Activated naive CD8-positive, alpha-beta T cell (primary cell): ENCODE data around the gene ANKRD9.
"Not testable (repeated sequence)": the region's sequence is repeated elsewhere in the genome, so short reads cannot be mapped to it uniquely, and the experiment has no call there.

ENCODE experiments used
- H3K27ac Mint-ChIP-seq: one replicate; pipeline ENCODE4 v1.8.0; 2021; ENCODE audit warnings: mixed read lengths
- H3K27me3 Mint-ChIP-seq: one replicate; pipeline ENCODE4 v1.8.0; 2021; ENCODE audit warnings: mixed read lengths
- H3K36me3 Mint-ChIP-seq: one replicate; pipeline ENCODE4 v1.8.0; 2021; ENCODE audit warnings: mixed read lengths
- H3K4me1 Mint-ChIP-seq: one replicate; pipeline ENCODE4 v1.8.0; 2021; ENCODE audit warnings: low read depth, mixed read lengths
- H3K4me3 Mint-ChIP-seq: one replicate; pipeline ENCODE4 v1.8.0; 2021; ENCODE audit warnings: mild to moderate bottlenecking, mixed read lengths
- H3K9me3 Mint-ChIP-seq: one replicate; pipeline ENCODE4 v1.8.0; 2021; ENCODE audit warnings: low read depth, mixed read lengths

Gene ANKRD9

DNA sequence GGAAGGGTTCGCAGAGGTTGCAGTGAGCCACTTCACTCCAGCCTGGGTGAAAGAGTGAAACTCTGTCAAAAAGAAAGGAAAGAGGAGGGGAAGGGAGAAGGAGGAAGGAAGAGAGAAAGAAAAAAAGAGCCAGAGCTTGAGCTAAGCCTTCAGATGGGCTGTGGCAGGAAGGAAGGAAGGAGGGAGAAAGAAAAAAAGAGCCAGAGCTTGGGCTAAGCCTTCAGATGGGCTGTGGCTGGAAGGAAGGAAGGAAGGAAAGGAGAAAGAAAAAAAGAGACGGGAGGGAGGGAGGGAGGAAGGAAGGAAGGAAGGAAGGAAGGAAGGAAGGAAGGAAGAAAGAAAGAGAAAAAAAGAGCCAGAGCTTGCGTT is 13.6 kb upstream of the ANKRD9 start:
- no peaks in the 10 kb centered on the region for H3K36me3 Mint-ChIP-seq
- no peak overlapping the region for H3K27ac Mint-ChIP-seq
- H3K27me3 Mint-ChIP-seq, result no peaks in the 10 kb centered on the region
- H3K4me1 Mint-ChIP-seq, result peaks cover 26% of the 10 kb centered on the region
- no peaks in the 10 kb centered on the region for H3K9me3 Mint-ChIP-seq
- peak overlapping the region; percentile 68 for H3K4me3 Mint-ChIP-seq

DNA sequence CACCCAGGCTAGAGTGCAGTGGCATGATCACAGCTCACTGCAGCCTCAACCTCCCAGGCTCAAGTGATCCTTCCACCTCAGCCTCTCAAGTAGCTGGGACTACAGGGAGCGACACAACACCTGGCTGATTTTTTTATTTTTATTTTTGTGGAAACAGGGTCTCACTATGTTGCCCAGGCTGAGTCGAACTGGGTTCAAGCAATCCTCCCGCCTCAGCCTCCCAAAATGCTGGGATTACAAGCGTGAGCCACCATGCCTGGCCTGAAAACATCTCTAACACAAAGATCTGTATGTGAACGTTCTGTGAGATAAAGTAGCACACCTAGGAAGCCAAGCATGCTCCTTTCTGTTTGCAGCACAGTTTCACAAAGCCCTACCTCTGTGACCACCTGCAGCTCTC is 10.1 kb upstream of the ANKRD9 start:
- not testable (repeated sequence) for H3K27me3 Mint-ChIP-seq, H3K9me3 Mint-ChIP-seq, H3K36me3 Mint-ChIP-seq, H3K4me3 Mint-ChIP-seq, H3K27ac Mint-ChIP-seq
- peaks cover 15% of the 10 kb centered on the region for H3K4me1 Mint-ChIP-seq

DNA sequence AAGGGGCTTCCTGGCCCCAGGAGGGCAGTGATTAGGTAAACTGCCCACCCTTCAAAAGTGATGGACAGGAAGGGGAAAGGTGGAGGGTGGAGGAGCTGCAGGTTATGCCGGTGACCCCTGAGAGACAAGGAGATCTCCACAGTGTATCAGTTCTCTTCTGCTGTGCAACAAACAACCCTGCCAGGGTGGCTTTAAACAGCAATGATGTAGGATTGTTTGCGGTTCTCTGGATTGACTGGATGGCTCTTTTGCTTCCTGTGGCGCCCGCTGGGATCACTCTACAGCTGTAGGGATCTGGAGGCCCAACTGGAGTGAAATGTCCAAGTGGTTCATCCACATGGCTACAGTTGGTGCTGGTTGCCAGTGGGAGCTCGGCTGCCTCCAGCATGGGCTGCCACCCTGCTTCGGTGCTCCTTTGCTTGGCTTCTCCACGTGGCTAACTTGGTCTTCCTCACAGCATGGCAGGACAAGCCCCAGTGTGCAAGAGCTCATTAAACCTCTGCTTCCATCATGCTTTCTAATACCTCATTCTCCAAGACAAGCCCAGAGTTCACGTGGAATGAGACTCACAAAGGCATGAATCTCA is 8.6 kb upstream of the ANKRD9 start:
- Mint-ChIP-seq H3K27me3 (peaks cover 3% of the 10 kb centered on the region), H3K4me1 (peaks cover 7% of the 10 kb centered on the region), H3K9me3 (no peaks in the 10 kb centered on the region), H3K36me3 (no peaks in the 10 kb centered on the region), H3K27ac (no peak overlapping the region), H3K4me3 (peak overlapping the region; percentile 72)

DNA sequence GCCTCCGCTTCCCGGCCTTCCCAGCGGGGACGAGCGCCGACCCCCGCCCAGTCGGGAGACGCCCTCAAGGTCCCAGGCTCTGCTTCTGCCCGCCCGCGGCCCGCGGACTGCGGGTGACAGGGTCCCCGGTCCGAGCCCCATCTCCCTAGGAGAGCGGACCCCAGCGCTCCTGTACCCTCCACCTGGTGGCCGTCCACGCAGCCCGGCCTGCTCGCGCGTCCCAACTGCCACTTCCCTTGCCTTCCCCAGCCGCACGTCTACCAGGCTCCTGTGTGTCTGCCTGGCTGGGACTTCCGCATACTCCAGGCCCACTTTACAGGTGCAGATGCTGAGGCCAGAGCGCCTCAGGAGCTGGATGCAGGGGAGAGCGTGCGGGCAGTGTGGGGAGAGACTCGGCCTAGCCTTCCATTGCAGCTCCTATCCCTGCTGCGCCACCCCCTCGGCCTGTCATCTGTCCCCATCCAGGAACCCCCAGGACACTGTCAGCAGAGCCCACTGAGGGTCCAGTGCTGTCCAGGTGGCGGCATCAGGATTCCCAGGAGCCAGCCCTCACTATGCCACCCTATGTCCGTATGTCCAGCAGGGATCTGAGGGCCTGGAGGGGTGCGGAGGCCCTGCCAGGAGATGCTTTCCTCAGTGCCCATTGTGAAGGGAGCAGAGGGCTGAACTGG is 8.0 kb upstream of the ANKRD9 start:
- Mint-ChIP-seq H3K4me1 (peaks cover 3% of the 10 kb centered on the region), H3K27me3 (peaks cover 3% of the 10 kb centered on the region), H3K9me3 (no peaks in the 10 kb centered on the region), H3K27ac (no peak overlapping the region), H3K4me3 (peak overlapping the region; percentile 72), H3K36me3 (no peaks in the 10 kb centered on the region)

DNA sequence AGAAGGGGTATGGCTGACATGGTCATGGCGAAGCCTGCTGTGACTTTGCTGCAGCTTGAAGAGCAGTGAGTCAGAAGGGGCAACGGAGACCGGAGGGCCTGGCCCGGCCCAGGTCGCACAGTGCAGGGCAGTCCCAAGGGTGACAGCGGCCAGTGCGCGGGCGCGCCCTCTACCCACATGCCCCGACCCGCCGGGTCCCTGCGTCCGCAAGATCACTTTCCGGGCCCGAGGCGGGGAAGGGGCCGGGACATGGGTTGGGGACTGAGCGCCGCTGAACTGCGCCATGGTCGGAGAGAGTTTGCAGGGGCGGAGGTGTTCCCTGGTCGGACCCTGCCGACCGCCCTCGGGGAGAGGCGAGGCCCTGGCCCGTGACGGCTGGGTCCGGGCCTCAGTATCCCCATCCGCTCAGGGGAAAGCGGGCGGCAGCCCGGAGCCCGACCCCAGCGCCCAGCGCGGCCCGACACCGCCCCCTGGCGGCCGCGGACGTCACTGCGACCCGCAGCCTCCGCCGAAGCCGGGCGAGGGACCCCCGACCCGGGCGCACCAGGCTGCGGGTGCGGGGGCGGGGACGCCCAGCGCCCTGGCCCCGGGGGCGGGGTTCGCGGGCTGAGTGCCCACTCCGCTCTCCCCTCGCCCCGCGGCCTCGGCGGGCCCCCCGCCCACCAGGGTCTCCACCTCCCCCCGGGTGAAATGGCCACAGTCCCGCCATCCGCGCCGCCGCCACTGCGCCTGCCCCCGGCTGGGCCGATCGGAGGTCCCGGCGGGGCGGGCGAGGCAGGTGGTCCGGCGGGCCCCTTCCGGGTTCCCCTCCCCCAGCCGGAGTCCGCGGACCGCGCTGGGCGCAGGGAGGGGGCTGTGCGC is 7.2 kb upstream of the ANKRD9 start:
- Mint-ChIP-seq H3K9me3 (no peaks in the 10 kb centered on the region), H3K4me3 (peak overlapping the region; percentile 85), H3K27me3 (peaks cover 3% of the 10 kb centered on the region), H3K4me1 (peaks cover 4% of the 10 kb centered on the region), H3K27ac (no peak overlapping the region), H3K36me3 (no peaks in the 10 kb centered on the region)

DNA sequence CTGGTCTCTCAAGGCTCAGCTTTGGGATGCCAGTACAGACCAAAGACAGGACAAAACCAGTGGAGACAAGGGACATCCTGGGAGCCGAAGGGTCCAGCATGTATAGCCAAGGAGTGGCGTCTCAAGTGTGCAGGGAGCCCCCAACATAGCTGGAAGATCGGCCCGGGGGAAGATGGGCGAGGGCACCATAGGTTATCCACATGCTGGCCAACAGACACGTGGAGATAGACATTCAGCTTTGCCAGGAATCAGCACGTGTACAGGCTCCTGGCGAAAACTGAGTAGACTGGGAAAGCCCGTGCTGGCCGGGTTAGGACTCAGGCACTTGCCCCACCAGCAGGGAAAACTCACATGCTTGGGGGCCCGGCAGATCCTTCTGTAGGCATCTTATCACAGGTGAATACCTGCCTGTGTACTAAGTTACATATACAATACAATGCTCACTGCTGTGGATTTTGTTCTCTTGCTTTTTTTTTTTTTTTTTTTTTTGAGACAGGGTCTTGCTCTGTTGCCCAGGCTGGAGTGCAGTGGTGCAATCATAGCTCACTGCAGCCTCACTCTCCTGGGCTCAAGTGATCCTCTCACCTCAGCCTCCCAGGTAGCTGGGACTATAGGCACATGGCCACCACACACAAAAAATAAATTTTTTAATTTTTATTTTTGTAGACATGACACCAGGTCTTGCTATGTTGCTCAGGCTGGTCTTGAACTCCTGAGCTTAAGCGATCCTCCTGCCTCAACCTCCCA is 5.6 kb upstream of the ANKRD9 start:
- Mint-ChIP-seq H3K27me3 (peaks cover 3% of the 10 kb centered on the region), H3K4me3 (no peak overlapping the region), H3K9me3 (no peaks in the 10 kb centered on the region), H3K4me1 (peaks cover 17% of the 10 kb centered on the region), H3K36me3 (no peaks in the 10 kb centered on the region), H3K27ac (no peak overlapping the region)

DNA sequence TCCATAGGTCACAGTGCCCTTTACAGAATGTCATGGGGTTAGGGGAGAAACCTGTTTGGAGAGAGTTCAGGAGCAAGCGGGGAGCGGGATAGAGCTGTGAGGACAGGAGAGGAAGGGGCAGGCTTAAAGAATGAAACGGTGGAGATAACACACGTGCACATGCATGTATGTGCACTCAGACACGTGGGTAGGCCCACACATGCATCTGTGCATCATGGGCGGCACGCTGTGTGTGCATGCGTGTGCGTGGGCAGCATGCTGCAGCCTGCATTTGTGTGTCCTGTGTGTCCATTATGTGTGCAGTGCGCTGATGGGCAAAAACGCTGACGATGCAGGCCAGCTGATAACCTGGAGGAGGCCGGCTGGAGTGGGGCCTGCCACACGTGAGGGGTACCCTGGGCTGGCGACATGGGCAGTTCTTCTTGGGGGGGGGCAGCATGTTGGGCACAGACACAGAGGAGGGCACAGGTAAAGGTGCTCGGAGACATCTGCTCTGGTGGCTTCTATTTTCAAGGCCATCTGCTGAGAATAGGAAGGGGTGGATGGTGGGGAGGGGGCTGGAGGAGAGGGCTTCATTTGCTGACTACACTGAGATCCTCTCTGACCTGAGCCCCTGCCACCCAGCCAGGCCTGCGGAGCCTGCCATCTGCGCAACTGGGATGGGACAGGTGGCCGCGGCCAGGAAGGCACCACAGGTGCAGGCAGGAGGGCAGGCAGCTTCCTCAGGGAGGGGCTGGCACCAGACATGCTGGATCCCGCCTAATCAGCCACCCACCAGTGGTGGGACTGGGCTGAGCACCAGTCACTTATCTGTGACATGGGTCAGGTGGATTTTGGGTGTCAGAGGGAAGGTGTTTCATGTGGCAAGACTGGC is 4.6 kb upstream of the ANKRD9 start:
- peaks cover 3% of the 10 kb centered on the region for H3K27me3 Mint-ChIP-seq
- no peaks in the 10 kb centered on the region for H3K36me3 Mint-ChIP-seq
- H3K27ac Mint-ChIP-seq, result no peak overlapping the region
- no peaks in the 10 kb centered on the region for H3K9me3 Mint-ChIP-seq
- H3K4me1 Mint-ChIP-seq, result peaks cover 18% of the 10 kb centered on the region
- H3K4me3 Mint-ChIP-seq, result no peak overlapping the region

DNA sequence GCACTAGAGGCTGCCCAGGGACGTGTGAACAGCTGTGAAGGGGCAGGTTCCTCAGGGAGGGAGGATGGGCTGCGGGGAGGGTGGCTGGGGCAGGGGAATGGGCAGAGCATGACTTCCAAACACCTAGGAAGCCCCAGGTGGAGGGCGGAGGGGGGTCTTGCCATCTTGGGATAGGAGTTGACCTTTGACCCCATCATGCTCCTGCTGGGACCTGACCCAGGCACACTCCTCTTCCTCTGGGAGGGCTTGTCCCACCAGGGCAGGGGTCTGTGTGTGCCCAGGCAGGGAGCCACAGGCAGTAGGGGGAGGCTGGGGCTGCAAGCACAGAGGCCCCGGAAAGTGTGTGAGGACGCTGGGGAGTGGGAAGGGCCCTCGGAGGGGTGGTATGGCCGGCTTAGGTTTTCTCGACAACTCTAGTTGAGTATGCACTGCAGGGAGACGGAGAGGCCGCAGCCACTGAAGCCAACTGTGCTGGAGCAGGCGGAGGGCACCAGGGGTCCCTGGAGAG is 3.3 kb upstream of the ANKRD9 start:
- H3K27me3 Mint-ChIP-seq, result peaks cover 3% of the 10 kb centered on the region
- H3K4me1 Mint-ChIP-seq, result peaks cover 23% of the 10 kb centered on the region
- H3K36me3 Mint-ChIP-seq, result no peaks in the 10 kb centered on the region
- H3K9me3 Mint-ChIP-seq, result no peaks in the 10 kb centered on the region
- no peak overlapping the region for H3K27ac Mint-ChIP-seq
- H3K4me3 Mint-ChIP-seq, result no peak overlapping the region

DNA sequence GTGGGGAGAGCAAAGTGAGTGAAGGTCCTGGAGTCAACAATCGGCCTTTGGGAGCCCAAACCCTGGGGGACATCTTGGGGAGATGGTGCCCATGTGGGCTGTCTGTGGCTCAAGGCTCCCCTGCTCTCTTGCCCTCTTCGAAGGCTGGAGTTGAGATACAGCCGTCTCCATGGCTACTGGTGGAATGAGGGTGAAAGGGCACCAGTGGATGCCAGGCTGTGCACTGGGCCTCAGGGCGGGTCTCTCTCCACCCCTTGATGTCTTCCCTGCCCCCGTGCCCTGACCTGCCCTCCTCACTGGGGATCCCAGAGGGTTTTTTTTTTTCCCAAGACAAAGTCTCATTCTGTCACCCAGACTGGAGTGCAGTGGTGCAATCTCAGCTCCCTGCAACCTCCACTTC is 2.0 kb upstream of the ANKRD9 start:
- Mint-ChIP-seq H3K4me3 (peak overlapping the region; percentile 27), H3K4me1 (peaks cover 23% of the 10 kb centered on the region), H3K27ac (no peak overlapping the region)

DNA sequence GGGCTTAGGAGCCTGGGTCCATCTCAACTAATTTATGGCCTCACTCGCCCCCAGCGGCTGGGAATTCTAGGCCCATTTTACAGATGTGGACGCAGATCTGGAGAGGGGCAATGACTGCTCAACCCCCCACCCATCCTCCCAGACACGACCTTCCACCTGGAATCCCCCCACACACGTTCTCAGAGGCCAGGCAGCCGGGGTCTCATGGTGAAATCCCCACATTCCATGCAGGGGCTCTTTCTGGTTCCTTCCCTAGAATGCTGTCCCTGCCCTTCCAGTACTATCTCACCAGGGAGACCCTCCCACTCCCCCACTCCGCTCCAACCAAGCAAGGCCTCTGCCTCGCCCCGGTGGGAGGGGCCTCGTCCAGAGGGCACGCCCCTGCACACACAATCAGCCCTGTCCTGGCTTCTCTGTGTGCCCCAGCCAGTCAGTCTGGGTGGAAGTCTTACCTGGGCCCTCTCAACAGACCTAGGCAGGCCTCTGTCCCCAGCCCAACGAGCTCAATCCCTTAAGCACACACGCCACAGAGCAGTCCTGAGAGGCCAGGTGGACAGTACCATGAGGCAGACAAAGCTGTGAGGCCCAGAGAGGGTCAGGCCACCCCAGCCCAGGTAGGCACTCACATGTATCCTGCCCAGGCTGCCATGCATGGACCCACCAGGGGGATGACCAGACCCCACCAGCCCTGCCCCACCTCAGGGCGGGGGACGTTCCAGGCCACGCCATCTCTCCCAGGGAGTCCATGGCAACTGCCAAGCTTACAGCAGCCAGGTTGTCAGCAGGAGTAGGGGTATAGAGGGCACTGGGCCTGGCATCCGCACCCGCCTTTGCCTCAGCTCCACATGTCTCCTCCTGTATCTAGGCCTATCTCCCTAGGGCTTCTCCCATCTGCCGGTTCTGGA is 1.3 kb upstream of the ANKRD9 start:
- H3K4me3 Mint-ChIP-seq, result peak overlapping the region; percentile 83
- peaks cover 20% of the 10 kb centered on the region for H3K4me1 Mint-ChIP-seq
- no peaks in the 10 kb centered on the region for H3K9me3 Mint-ChIP-seq
- H3K36me3 Mint-ChIP-seq, result no peaks in the 10 kb centered on the region
- no peak overlapping the region for H3K27ac Mint-ChIP-seq
- no peaks in the 10 kb centered on the region for H3K27me3 Mint-ChIP-seq

More for the DNA sequence above, 2.0 kb upstream of the ANKRD9 start:
- peaks cover 3% of the 10 kb centered on the region for H3K27me3 Mint-ChIP-seq
- no peaks in the 10 kb centered on the region for H3K9me3 Mint-ChIP-seq
- H3K36me3 Mint-ChIP-seq, result no peaks in the 10 kb centered on the region

DNA sequence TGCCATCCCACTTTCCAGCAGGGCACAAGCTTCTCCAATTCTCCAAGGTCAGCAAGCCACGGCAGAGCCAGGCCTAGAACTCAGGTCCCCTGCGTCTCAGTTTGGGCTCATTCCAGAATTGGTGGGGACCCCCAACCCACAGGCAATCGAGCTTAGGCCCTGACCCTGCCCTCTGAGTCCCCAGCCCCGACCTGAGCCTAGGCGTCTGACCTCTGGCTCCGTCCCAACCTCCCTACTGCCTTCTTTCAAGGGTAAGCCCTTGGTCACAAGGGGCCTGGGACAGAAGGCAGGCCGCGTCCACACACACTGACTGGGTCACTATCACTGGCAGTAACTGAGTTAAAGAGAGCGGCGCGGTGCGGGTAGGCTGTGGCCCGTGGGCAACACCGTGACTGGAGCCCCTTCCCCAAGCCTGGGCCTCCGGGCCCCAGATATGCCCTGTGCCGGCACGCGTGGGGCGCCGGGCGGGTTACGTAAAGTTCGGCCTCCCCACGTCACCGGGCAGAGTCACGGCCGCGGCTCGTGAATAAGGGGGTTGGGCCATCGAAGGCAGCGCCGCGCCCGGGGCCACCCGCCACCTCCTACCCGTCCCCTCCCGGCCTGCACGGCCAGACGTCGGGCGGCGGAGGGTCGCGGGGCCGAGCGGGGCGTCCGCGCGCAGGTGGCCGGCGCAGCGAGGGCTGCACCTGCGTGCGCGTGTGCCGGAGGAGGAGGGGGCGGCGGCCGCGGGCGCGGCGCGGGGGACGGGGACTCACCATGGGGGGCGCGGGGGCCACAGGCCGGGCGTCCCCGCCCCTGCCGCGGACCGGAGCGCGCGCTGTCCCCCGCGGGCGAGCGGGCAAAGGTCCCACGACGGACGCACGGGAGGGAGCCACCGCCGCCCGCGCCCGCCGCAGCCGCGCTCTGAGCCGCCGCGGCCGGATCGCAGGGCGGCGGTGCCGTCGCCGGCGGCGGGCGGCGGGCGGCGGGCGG is 516 bp downstream of the ANKRD9 start:
- peak overlapping the region; percentile 70 for H3K4me3 Mint-ChIP-seq
- H3K9me3 Mint-ChIP-seq, result no peaks in the 10 kb centered on the region
- no peak overlapping the region for H3K27ac Mint-ChIP-seq
- no peaks in the 10 kb centered on the region for H3K36me3 Mint-ChIP-seq
- H3K4me1 Mint-ChIP-seq, result peaks cover 20% of the 10 kb centered on the region
- H3K27me3 Mint-ChIP-seq, result no peaks in the 10 kb centered on the region

DNA sequence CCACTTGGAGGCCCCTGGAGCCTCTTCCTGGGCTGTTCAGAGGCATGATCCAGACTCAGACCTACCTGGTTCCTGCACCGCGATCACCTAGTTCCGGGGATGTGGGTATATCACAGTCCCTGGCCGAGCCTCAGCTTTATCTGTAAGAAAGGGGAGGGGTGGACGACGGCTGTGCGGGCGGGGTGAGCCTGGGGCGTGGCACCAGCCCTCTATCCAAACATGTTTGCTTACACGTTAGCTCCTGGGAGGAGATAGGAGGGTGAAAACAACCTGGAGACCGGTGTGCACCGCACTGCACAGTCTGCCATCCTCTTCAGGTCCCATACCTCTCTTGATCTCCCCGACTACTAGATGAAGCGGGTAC is 1.2 kb downstream of the ANKRD9 start:
- no peak overlapping the region for H3K27ac Mint-ChIP-seq
- no peaks in the 10 kb centered on the region for H3K27me3 Mint-ChIP-seq
- H3K4me3 Mint-ChIP-seq, result peak overlapping the region; percentile 70

More for the DNA sequence above, 1.2 kb downstream of the ANKRD9 start:
- Mint-ChIP-seq H3K4me1 (peaks cover 20% of the 10 kb centered on the region), H3K9me3 (no peaks in the 10 kb centered on the region), H3K36me3 (no peaks in the 10 kb centered on the region)
